GM21423 (cell line): ENCODE data around the gene PTPRN2.
"Not testable (repeated sequence)": the region's sequence is repeated elsewhere in the genome, so short reads cannot be mapped to it uniquely, and the experiment has no call there.

Source experiments
- ATAC-seq: cut with Tn5 transposase; IDR thresholded peaks from one replicate; pipeline ENCODE4 v1.9.1; 2021; ENCODE audit warnings: mild to moderate bottlenecking, moderate library complexity; ENCODE audit not compliant: unreplicated experiment

The PTPRN2 gene

GRCh38 chr7:157604661-157605381 is 982.8 kb downstream of the PTPRN2 start:
- no peak for ATAC-seq

DNA sequence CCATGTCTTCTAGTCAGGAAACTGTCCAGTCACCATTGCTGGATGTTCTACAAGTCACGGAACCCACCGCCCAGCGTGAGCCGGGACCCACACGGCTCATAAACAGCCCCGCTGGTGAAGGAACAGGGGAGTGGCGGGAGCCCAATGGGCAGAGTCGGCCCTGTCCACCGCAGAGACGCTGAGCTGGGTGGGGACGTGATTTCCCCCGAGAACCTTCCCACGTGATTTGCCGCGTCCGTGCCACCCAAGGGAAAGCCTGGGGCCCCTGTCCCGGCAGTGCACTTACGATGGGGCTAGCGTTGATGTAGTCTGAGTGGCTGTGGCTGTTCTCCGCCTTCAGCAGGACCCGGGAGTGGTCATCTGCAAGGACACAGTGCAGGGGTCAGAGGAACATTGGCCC is 983.9 kb downstream of the PTPRN2 start:
- no peak for ATAC-seq

GRCh38 chr7:157603005-157603404 is 984.6 kb downstream of the PTPRN2 start:
- no peak for ATAC-seq

DNA sequence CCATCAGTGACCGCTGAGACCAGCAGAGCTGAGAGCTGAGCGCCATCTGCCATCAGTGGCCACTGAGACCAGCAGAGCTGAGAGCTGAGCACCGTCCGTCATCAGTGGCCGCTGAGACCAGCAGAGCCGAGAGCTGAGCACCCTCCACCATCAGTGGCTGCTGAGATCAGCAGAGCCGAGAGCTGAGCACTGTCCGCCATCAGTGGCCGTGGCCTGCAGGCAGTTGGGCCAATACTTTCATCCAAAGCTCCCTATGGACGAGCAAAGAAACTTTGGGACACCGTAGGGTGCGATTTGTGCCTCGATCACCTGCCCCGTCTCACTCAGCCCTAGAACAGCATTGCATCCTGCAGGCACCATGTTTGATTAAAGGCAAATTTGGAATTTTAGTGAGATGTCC is 985.0 kb downstream of the PTPRN2 start:
- no peak for ATAC-seq

- ATAC-seq, result no peak
Observed at GRCh38 chr7:157602156-157602555, 985.5 kb downstream of the PTPRN2 start.

- no peak for ATAC-seq
Observed at GRCh38 chr7:157601530-157601929, 986.1 kb downstream of the PTPRN2 start.

DNA sequence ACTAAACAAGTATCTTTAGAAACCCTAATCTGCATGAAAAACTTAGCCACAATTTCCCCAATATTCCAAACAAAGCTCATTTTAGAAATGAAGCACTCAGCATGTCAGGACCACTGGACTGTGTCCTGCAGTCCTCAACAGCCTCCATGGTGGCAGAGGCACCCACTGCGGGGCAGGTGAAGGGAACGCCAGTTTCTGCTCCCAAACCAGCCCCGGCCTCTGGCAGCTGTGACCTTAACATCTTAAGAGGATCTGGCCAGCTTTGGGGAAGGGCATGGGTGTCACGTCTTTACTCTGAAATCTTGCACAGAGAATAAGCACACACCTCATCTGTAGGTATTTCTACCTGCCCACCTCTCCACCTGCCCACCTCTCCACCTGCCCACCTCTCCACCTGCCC is 988.1 kb downstream of the PTPRN2 start:
- no peak for ATAC-seq

GRCh38 chr7:157597562-157597961 is 990.1 kb downstream of the PTPRN2 start:
- ATAC-seq, result no peak

DNA sequence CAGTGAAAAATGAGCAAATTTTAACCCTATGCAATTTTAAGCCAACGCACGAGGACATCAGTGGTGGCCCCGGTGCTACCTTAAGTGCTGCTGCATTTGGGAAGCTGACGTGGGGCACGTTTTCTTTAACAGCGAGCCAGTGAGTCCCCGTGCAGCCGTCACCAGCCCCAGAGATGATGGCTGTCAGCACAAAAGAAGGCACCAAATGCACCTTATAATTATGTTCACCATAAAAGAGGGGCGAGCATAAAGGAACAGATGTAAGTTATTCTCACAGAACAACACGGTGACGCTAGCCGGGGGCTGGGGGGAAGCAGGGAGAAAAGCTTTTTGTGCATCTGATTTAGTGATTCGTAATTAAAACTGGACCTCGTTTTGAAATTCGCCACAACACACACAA is 990.7 kb downstream of the PTPRN2 start:
- ATAC-seq, result no peak

DNA sequence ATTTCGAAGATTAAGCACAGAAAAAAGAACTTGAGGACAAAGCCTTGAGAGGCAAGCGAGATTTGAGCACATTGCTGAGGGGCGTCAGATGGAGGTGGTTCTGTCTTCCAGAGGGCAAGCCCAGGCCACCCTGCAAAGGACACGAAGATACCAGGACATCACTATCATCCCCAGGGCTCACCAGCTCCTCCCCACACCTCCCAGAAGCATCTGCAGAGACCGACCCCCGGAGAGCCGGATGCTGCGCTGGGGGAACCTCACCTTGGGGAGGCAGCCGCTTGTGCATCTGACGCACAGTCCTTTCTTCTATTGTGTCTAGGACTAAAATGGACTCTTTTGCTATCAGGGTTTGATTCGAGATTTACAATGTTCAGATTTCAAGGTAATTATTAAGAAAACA is 991.2 kb downstream of the PTPRN2 start:
- no peak for ATAC-seq

DNA sequence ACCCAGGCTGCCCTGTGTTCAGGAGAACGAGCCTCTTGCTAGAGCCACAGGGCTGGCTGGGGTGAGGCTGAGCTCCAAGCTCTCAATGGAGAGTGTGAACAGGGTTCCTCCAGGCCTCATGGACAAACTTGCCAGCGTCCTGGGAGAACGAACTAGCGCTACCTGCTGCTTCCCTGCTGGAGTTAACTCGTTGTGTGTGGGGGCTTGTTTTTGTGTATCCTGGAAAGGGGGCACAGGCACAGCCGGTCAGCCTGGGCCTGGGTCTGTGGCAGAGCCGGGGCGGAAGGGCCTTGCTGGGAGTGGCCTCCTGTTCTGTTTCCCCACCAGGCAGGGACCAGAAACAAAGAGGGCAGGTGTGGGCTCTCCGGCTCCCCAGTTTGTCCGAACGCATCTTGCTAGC is 991.6 kb downstream of the PTPRN2 start:
- ATAC-seq, result no peak

- ATAC-seq, result no peak
Observed at GRCh38 chr7:157595086-157595855, 992.4 kb downstream of the PTPRN2 start.

DNA sequence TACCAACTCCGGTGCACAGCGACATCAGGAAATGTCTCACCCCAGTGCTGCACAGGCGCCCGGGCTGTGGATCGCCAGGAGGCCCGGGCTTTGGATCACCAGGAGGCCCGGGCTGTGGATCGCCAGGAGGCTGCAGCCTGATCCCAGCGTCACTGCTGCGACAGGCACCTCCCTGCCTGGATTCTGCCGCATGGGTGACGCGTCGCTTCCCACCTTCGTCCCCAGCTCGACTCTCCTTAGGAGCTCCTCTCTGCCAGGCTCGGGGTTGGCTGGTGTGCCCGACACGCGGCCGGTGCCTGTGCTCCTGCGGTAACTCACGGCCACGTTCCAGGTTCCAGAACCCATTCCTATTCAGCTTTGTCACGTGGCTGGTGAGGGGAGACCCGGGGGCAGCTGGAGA is 993.3 kb downstream of the PTPRN2 start:
- no peak for ATAC-seq

DNA sequence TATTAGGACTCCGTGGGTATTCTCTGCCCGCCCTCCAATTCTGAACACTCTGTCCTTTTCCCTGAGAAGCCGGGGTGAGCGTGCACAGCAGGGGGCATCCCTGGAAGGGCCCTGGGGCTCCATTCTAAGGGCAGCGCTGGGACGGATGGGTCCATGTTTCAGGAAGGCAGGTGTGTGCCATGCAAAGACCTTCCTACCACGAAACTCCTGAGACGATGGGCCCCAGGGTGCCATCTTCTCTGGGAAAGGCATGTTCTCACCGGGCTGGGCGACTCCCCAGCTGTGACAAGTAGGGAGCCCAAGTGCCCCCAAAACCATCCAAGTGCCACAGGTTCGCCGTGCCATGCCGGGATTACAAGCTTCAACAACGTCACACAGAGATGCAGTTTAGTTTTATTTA is 994.1 kb downstream of the PTPRN2 start:
- ATAC-seq, result no peak

GRCh38 chr7:157592636-157593320 is 994.8 kb downstream of the PTPRN2 start:
- ATAC-seq, result not testable (repeated sequence)

GRCh38 chr7:157590526-157590925 is 997.1 kb downstream of the PTPRN2 start:
- ATAC-seq, result no peak

GRCh38 chr7:157589680-157590079 is 997.9 kb downstream of the PTPRN2 start:
- no peak for ATAC-seq

DNA sequence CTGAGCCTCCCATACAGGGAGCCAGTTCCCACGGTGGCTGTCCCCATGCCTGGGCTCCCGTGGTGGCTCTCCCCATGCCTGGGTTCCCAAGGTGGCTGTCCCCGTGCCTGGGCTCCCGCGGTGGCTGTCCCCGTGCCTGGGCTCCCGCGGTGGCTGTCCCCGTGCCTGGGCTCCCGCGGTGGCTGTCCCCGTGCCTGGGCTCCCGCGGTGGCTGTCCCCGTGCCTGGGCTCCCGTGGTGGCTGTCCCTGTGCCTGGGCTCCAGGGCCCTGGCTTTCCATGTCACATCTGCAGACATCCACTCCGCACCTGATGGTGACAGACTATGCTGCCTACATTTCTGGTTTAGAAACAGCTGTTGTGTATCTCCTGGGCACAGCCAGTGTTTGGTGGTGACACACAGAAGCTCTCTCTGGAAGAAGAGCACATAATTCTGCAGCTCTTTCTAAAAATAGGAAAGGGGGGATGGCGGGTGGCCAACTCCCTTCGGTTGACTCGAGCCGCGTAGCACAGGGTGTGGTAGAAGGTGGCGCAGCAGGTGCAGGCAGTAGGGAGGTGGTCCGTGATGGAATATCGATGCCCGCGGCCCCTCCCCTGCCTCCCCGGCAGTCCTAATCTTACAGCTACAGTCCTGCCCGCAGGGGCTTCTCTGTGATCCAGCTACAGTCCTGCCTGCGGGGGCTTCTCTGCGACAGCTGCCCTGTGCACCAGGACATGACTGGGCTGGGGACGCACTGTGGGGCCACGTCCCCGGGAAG is 999.6 kb downstream of the PTPRN2 start:
- ATAC-seq, result no peak

GRCh38 chr7:157587051-157587804 is 1000.4 kb downstream of the PTPRN2 start:
- ATAC-seq, result no peak

GRCh38 chr7:157586426-157586955 is 1001.1 kb downstream of the PTPRN2 start:
- no peak for ATAC-seq
